Mesenteric fat pad (tissue), 1 donor: ENCODE results near the gene STK10. TPM values are rescaled to one million over a fixed set of nuclear protein-coding genes. Genes with fewer than 3 reads are reported as not detected.

ENCODE experiments used
- DNase-seq: peaks from one replicate; pipeline ENCODE4 v3.0.0-alpha.2; 2020; ENCODE audit warnings: low spot score
- total RNA-seq: library from RNA; stranded (reverse); fragmentation: NEBNext Ultra II Directional; extraction: Animal tissue kit (Norgen Biotek cat#: 25700); gene quantifications from one replicate; pipeline ENCODE4 v1.2.1, GENCODE V29; 2021
- donor health status: DM: yes; HTN: yes; CAD: no.

STK10 gene
- total RNA-seq, 1 donor from 2014 or later = 82.2 TPM

- DNase-seq = no peak
Observed at GRCh38 chr5:172189693-172190296, 1.8 kb upstream of the STK10 start.

GRCh38 chr5:172188893-172189692 lies 1.1 kb upstream of the STK10 start:
- DNase-seq = peak; percentile 71

GRCh38 chr5:172187118-172188032 lies 649 bp downstream of the STK10 start:
- peak; percentile 90 for DNase-seq

DNA sequence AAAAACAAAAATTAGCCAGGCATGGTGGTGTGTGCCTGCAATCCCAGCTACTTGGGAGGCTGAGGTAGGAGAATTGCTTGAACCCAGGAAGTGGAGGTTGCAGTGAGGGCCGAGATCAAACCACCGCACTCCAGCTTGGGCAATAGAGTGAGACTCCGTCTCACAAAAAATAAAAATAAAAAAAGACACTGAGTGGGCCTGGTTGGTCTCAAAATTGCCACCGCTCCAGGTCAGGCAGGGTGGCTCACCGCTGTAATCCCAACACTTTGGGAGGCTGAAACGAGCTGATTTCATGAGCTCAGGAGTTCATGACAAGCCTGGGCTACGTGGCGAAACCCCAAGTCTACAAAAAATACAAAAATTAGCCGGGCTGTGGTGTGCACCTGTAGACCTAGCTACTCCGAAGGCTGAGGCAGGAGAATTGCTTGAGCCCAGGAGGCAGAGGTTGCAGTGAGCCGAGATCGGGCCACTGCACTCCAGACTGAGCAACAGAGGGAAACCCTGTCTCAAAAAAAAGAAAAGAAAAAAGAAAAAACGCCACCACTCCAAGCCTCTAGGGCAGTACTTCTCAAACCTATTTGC lies 1.8 kb downstream of the STK10 start:
- peak; percentile 73 for DNase-seq

GRCh38 chr5:172185096-172185461 lies 2.9 kb downstream of the STK10 start:
- DNase-seq = peak; percentile 43

- DNase-seq = peak; percentile 45
Observed at GRCh38 chr5:172183881-172184280, 4.1 kb downstream of the STK10 start.

GRCh38 chr5:172182291-172182690 lies 5.7 kb downstream of the STK10 start:
- no peak for DNase-seq

GRCh38 chr5:172180936-172181335 lies 7.1 kb downstream of the STK10 start:
- DNase-seq = no peak

DNA sequence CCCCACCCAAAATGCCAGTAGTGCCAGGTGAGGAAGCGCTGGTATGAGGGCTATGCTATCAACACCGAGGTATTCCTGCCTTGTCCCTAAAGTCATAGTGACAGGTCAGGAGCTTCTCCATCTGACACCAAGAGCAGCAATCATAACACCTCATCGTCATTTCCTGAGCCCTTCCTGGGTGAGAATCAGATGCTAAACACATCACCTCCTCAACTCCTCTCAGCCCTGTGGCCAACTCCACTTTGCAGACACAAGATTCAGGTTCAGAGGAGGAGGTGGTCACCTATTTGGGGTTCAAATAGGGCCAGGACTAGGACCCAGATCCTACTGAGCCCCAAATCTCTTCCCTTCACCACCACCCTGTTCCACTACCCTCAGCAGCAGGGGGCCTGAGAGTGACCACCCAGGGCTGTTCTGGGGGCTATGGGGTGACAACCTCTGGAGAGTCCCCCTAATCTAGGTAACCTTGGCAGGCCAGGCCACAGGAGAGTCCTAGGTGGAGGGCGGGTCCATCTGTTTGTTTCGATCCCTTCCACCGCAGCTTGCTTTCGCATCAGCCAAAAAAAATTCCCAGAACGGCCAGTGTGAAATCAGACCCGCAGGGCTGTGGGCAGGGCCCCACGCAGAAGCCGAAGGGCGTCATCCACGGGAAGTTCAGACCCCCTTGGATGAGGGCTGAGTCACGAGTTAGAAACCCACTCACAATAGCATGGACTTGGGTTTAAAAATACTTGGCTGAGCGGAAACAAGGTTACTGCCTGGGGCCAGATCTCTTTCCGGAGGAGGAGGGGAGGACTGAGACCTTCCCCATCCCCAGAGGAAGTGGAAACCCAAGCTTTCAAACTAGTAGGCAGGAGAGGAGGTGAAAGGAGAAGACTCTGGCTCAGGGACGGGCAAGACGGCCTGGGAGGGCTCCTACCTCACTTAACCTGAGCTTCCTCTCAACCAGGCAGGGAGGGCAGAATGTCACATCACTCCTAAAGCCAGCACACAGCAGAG lies 8.7 kb downstream of the STK10 start:
- no peak for DNase-seq

DNA sequence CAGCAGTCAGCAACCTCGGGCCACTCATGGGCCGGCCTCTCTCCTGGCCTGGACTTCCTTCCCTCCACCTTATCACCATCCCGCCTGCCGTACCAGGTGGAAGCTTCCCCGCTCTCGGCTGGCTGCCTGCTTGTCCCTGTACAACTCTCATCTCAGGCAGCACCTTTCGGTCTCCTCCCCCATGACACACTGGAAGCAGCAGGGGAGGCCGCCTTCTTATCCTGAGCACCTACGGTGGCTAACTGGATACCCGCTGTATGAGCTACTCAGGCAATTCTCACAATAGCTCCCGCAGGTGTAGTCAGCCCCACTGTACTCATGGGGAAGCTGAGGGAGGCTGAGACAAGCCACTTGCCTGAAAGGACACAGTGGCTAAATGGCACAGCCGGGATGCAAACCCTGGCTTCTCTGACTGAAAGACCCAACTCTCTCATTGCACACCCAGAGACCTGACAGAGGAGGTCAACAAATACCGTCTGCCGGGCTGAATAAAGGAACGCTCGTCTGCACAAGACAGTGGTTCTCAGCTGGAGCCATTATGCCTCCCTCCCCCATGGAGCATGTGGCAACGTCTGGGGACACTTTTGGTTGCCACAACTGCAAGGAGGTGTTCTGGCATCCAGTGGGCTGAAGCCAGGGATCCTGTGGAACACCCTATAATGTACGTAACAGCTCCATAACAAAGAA lies 9.6 kb downstream of the STK10 start:
- no peak for DNase-seq

GRCh38 chr5:172177176-172177575 lies 10.8 kb downstream of the STK10 start:
- DNase-seq = no peak

DNA sequence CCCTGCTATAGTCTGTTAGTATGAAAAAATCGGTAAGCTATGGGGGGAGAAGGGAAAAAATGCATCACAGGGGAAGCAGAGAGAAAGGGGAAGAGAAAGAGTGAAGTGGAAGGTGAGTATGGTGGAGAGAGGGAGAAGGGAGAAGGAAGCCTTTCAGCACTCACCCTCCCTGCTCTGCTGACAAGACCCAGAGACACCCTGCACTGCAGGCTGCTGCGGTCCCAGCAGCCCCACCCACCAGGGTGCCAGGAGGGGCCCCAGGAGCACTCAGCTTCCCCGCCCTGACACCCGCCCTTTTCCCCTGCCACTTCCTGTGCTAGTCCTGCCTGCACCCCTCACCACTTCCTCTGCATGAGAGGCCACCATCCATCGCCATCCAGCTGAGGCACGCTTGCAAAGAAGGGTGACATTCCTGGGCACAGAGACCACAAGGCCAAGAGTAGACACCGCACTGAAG lies 12.7 kb downstream of the STK10 start:
- no peak for DNase-seq

DNA sequence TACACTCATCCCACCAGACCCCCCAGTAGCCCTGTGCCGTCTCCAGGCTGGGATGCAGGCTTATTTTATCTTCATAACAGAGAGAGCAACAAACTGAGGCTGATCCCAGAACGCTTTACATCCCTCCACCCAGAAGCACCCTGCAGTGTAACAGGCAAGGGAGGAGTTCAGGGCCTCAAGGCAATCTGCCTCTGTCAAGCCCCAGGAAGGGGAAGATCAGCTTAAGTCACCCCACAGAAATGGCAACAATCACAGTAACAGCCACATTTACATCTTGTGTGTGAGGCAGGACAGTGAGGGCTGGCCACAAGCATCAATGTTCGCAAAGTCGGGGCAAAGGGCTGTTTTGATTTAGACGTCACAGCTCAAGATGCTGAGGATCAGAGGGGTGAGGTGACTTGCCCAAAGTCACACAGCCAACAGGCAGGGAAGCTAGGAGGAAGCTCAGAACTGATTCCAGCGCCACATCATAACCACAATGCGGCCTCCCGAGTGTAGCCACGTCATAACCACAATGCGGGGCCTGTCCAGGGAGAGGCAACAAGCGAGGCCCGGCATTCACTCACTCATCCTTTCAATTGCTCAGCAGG lies 14.4 kb downstream of the STK10 start:
- DNase-seq = no peak

DNA sequence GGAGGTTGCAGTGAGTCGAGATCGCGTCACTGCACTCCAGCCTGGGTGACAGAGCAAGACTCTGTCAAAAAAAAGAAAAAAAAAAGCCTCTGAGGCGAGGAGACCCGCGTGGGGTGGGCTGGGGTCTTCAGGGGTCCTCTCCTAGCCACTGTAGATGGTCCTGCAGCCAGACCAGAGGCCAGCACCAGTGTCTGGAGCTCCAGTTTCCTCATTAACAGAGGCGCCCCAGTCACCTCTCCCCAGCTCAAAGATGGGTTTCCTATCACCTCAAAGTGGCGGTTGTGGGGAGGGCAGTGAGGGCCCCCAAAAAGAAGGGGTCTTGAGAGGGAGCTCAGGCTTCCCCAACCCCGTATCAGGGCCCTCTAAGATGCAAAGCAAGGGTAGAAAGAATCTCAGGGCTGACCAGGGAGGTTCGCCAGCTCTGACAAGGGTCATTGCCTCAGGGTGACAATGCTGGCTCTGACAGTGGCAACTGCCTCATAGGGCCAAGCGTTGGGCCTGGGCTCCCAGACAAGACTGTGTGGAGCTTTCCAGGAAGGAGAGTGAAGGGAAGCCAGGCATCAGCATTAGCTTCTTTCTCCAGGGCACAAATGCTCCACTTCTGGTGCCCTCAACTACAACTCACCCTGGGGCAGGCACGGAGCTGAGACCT lies 15.0 kb downstream of the STK10 start:
- no peak for DNase-seq

DNA sequence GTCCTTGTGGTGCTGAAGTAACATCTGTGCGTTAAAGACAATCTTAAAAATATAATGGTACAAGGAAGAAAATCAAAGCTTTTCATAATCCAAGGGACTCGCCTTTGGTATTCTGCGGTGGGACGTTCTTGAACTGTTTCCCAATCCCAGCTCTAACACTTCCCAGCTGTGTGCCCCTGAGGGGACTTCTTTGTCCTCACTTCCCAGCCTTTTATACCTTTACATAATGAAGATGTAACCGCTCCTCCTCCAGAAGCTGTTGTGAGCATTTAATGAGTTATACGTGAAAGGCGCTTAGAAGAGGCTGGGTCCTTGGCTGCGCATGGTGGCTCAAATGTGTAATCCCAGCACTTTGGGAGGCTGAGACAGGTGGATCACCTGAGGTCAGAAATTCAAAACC lies 16.9 kb downstream of the STK10 start:
- no peak for DNase-seq

DNA sequence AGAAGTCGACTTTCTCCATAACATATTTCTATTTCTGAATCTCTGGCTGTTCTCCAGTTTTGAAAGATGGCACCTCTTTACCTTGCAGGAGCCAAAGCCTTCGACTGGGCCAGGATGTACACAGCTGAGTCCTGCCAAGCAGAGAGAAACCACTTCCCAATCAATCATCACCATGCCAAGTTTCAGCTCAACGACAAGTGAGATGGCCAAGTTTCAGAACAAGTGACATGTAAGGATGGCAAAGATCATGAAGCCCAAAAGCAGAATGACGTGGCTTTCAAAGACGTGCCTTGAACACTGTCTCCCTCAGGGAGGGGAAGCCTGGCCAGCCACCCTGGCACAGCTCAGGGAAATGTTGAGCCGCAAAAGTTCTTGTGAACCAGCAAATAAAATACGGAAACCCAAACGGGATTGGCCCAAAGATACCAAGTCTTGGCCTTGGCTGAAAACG lies 17.7 kb downstream of the STK10 start:
- no peak for DNase-seq

DNA sequence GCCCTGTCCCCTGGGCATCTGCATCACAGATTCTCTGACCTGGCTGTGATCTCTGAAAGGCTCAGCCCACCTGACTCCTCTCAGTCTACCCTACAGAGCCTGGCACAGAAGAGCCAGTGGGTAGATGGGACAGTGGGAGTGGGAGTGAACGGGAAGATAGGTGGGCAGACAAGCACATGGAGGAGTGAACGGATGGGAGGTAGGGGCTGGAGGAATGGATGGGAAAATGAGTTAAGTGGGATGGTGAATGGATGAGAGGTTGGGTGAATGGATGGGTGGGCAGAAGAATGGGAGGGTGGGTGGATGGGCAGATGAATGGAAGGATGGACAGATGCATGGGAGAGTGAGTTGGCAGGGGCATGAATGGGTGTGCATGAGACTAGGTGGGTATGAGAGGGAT lies 18.8 kb downstream of the STK10 start:
- DNase-seq = no peak

GRCh38 chr5:172168311-172168710 lies 19.7 kb downstream of the STK10 start:
- no peak for DNase-seq

GRCh38 chr5:172167895-172168294 lies 20.1 kb downstream of the STK10 start:
- no peak for DNase-seq
